Transverse colon (tissue), 4 donors: Measurements from ENCODE around the gene RFX3.

Source experiments
- CTCF ChIP-seq, 5 experiments: fragments of 200-600 bp in 3 of 5; fragments of 450-650 bp in 2 of 5; sonication (generic) in 3 of 5; IDR thresholded peaks; 1 replicate in 2 of 5; 2 replicates in 3 of 5; pipeline ENCODE4 v1.5.1; 2016 to 2017; ENCODE audit warnings: antibody characterized with exemption in 5 of 5, inconsistent platforms in 3 of 5, mild to moderate bottlenecking in 2 of 5, moderate library complexity in 1 of 5
- EP300 ChIP-seq: sonication (generic); formaldehyde crosslinking; IDR thresholded peaks from one replicate; pipeline ENCODE4 v1.6.1; 2017; ENCODE audit warnings: antibody characterized with exemption, low read depth
- POLR2A ChIP-seq: fragments of 450-650 bp; IDR thresholded peaks from one replicate; pipeline ENCODE4 v1.6.1; 2016; ENCODE audit warnings: antibody characterized with exemption, mild to moderate bottlenecking, moderate library complexity
- POLR2AphosphoS5 ChIP-seq, 3 donors: sonication (generic); formaldehyde crosslinking; IDR thresholded peaks; one replicate each; pipeline ENCODE4 v1.6.1; 2016; ENCODE audit warnings: antibody characterized with exemption in 3 of 3

GRCh38 chr9:3215658-3216057, 310.1 kb downstream of the RFX3 start:
- TF ChIP-seq CTCF (IDR thresholded peaks at IDR 0.05) (no peak), POLR2A (no peak), POLR2AphosphoS5 (IDR thresholded peaks at IDR 0.05) (no peak), EP300 (no peak)
